Kidney (tissue), 14 donors: ENCODE data around the gene NCDN. TPM values are rescaled to one million over a fixed set of nuclear protein-coding genes. Genes with fewer than 3 reads are reported as not detected.

Experiments
- DNase-seq, 5 donors: peaks; one replicate each; pipeline ENCODE4 v3.0.0-alpha.2; 2013 to 2020
- FAIRE-seq: peaks from 2 replicates; lab custom pipeline; 2012; peaks lifted over from hg19 to GRCh38; lab: Jason Lieb, UNC
- H3K27ac ChIP-seq, 2 donors: one replicate each; pipeline ENCODE4 v1.7.0; 2013; ENCODE audit warnings: low read depth in 2 of 2, low read length in 2 of 2, inconsistent platforms in 1 of 2
- H3K27me3 ChIP-seq: one replicate; pipeline ENCODE4 v1.7.1; 2013; ENCODE audit warnings: low read length, inconsistent platforms; ENCODE audit not compliant: control insufficient read depth, insufficient read depth
- H3K36me3 ChIP-seq, 3 donors: one replicate each; pipeline versions ENCODE4 v1.7.0 to v1.7.1; 2013; ENCODE audit warnings: low read length in 3 of 3, control low read depth in 1 of 3, inconsistent platforms in 1 of 3; ENCODE audit not compliant: insufficient read depth in 3 of 3, control insufficient read depth in 2 of 3
- H3K4me1 ChIP-seq, 3 donors: one replicate each; pipeline versions ENCODE4 v1.7.0 to v1.7.1; 2013; ENCODE audit warnings: low read length in 3 of 3, inconsistent platforms in 1 of 3, low read depth in 1 of 3; ENCODE audit not compliant: control insufficient read depth in 2 of 3, insufficient read depth in 2 of 3
- H3K4me3 ChIP-seq, 3 donors: one replicate each; pipeline versions ENCODE4 v1.7.0 to v1.8.1; 2013; ENCODE audit warnings: low read length in 3 of 3, control low read depth in 1 of 3, inconsistent platforms in 1 of 3
- H3K9ac ChIP-seq, 3 donors: one replicate each; pipeline versions ENCODE4 v1.7.0 to v1.7.1; 2013; ENCODE audit warnings: low read length in 3 of 3, control low read depth in 1 of 3, inconsistent platforms in 1 of 3
- H3K9me3 ChIP-seq, 3 donors: one replicate each; pipeline versions ENCODE4 v1.7.0 to v1.7.1; 2013; ENCODE audit warnings: low read length in 3 of 3, control low read depth in 1 of 3, inconsistent platforms in 1 of 3; ENCODE audit not compliant: control insufficient read depth in 2 of 3, insufficient read depth in 1 of 3
- CTCF ChIP-seq: IDR thresholded peaks from 3 replicates; pipeline ENCODE4 v1.5.1; 2012; ENCODE audit warnings: mild to moderate bottlenecking, moderate library complexity, borderline replicate concordance; ENCODE audit not compliant: insufficient read depth; ENCODE audit errors: extremely low read depth
- intact Hi-C: fragments of 100-400 bp; cut with DNase I; formaldehyde crosslinking; loops from one replicate; pipeline ENCODE4 v1.11.1; 2022
- polyA plus RNA-seq: library from polyadenylated mRNA; stranded (reverse); fragments of 350-450 nt; fragmentation: Illumina TruSeq; extraction: RNeasy Lipid Tissue Mini Kit (QIAGEN cat#74804); gene quantifications from one replicate; pipeline ENCODE4 v1.2.3, GENCODE V29; 2014; ENCODE audit warnings: low read depth, low replicate concordance; ENCODE audit not compliant: insufficient read depth
- total RNA-seq: library from RNA; stranded (reverse); fragmentation: NEBNext Ultra II Directional; extraction: Animal tissue kit (Norgen Biotek cat#: 25700); gene quantifications from one replicate; pipeline ENCODE4 v1.2.1, GENCODE V29; 2021
- donor health status: control.
- donor health status: control.
- donor health status: control.
- donor health status: control.
- donor health status: control.
- donor health status: DM: yes; HTN: yes; CAD: no.
- donor health status: Normal renal cell carcinoma (clear cell type).

NCDN gene
- total and polyA plus RNA-seq, 2 donors from 2014 or later = 14.3 to 22.4 TPM

- H3K27me3 ChIP-seq = peaks cover 40% of the 10 kb centered on the region
- FAIRE-seq = no peak
- no peak overlapping the region for H3K9ac ChIP-seq
- H3K9me3 ChIP-seq = no peaks in the 10 kb centered on the region
- H3K27ac ChIP-seq = no peak overlapping the region
- DNase-seq = peak in 1 of 5 donors; percentile 70
- intact Hi-C loops = loop anchor here (5.0 kb wide), 1 partner anchor 143 kb away; the partner anchor contains the start of gene C1orf216
- no peak for TF ChIP-seq CTCF
- peaks cover 0 to 15% (median 0%) of the 10 kb centered on the region in 3 donors for H3K4me1 ChIP-seq
- no peak overlapping the region for H3K4me3 ChIP-seq
- no peaks in the 10 kb centered on the region for H3K36me3 ChIP-seq
Measured at GRCh38 chr1:35574125-35574654, 16.6 kb downstream of the NCDN start.

- no peaks in the 10 kb centered on the region for H3K9me3 ChIP-seq
- H3K36me3 ChIP-seq = no peaks in the 10 kb centered on the region
- FAIRE-seq = no peak
- intact Hi-C loops = loop anchor here (5.0 kb wide), 1 partner anchor 142 kb away; the partner anchor contains the start of gene C1orf216
- peak in 4 of 5 donors; percentile 51 to 75 (median 71) for DNase-seq
- no peak overlapping the region for H3K27ac ChIP-seq
- no peak overlapping the region for H3K9ac ChIP-seq
- peaks cover 0 to 15% (median 0%) of the 10 kb centered on the region in 3 donors for H3K4me1 ChIP-seq
- H3K27me3 ChIP-seq = peaks cover 40% of the 10 kb centered on the region
- H3K4me3 ChIP-seq = no peak overlapping the region
- TF ChIP-seq CTCF = no peak
Measured at GRCh38 chr1:35574655-35575415, 17.2 kb downstream of the NCDN start.

DNA sequence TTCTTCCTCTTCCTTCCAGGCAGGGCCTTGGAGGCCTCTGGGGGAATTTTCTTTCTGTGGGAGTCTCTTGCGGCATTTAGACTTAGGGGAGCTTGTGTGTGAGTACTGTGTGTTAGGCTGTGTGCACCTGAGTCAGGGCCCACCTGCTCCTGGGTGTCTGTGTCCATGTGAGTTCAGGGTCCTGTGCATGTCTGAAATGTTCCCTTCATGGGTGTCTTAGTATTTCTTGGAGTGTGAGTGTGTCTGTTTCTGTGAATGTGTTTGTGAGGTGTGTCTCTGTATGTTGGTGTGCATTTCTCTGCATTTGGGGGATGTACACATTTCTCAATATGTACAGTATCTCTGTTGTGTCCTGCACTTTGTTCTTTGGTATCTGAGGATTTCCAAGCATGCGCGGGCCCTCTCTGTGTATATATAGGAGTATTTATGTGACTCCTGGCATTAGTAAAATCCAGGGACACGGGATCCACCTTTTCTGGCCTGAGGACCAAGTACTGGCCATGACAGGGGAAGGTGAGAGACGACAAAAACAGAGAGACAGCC lies 17.9 kb downstream of the NCDN start:
- FAIRE-seq = no peak
- TF ChIP-seq CTCF = no peak
- no peak overlapping the region for H3K9ac ChIP-seq
- H3K27me3 ChIP-seq = peaks cover 40% of the 10 kb centered on the region
- no peaks in the 10 kb centered on the region for H3K36me3 ChIP-seq
- H3K4me3 ChIP-seq = no peak overlapping the region
- no peaks in the 10 kb centered on the region for H3K9me3 ChIP-seq
- peaks cover 0 to 15% (median 0%) of the 10 kb centered on the region in 3 donors for H3K4me1 ChIP-seq
- no peak for DNase-seq
- intact Hi-C loops = no loop called here
- H3K27ac ChIP-seq = no peak overlapping the region
